DMS53 treated with DMSO at 0.1 percent for 48 hours (cell line): Measurements from ENCODE around the gene OGG1.
"Not testable (repeated sequence)": the region's sequence is repeated elsewhere in the genome, so short reads cannot be mapped to it uniquely, and the experiment has no call there.

Experiments used
- DNase-seq: peaks from one replicate; lab custom pipeline; 2025; ENCODE audit not compliant: unreplicated experiment; lab: John Stamatoyannopoulos, UW

OGG1 gene

GRCh38 chr3:9761919-9762318, 12.2 kb downstream of the OGG1 start:
- no peak for DNase-seq

GRCh38 chr3:9762871-9763270, 13.1 kb downstream of the OGG1 start:
- no peak for DNase-seq

GRCh38 chr3:9765865-9766264, 16.1 kb downstream of the OGG1 start:
- DNase-seq, result no peak

- no peak for DNase-seq
These were observed 17.7 kb downstream of the OGG1 start for GRCh38 chr3:9767418-9767817.

- no peak for DNase-seq
These were observed 18.5 kb downstream of the OGG1 start for GRCh38 chr3:9768141-9768775.

- DNase-seq, result no peak
These were observed 19.3 kb downstream of the OGG1 start for GRCh38 chr3:9769012-9769411.

- peak; percentile 1 for DNase-seq
These were observed 19.9 kb downstream of the OGG1 start, which contains the start of gene CAMK1 for GRCh38 chr3:9769426-9770275. CAMK1 (minus strand) TSS chr3:9769947; CDS start chr3:9767749, 2,198 bp downstream.

- no peak for DNase-seq
These were observed 20.6 kb downstream of the OGG1 start for GRCh38 chr3:9770276-9770812.

GRCh38 chr3:9771007-9771406, 21.3 kb downstream of the OGG1 start:
- not testable (repeated sequence) for DNase-seq

- DNase-seq, result no peak
These were observed 27.3 kb downstream of the OGG1 start for GRCh38 chr3:9776896-9777693.

- DNase-seq, result no peak
These were observed 27.9 kb downstream of the OGG1 start for GRCh38 chr3:9777694-9778021.

GRCh38 chr3:9778143-9779074, 28.7 kb downstream of the OGG1 start:
- DNase-seq, result no peak

- DNase-seq, result no peak
These were observed 29.4 kb downstream of the OGG1 start for GRCh38 chr3:9779075-9779593.

- DNase-seq, result no peak
These were observed 30.1 kb downstream of the OGG1 start for GRCh38 chr3:9779721-9780457.

GRCh38 chr3:9780458-9780812, 30.7 kb downstream of the OGG1 start:
- no peak for DNase-seq

- DNase-seq, result no peak
These were observed 31.2 kb downstream of the OGG1 start for GRCh38 chr3:9780910-9781309.

- DNase-seq, result no peak
These were observed 31.8 kb downstream of the OGG1 start for GRCh38 chr3:9781551-9781950.

- no peak for DNase-seq
These were observed 32.3 kb downstream of the OGG1 start for GRCh38 chr3:9781978-9782603.

GRCh38 chr3:9782770-9783169, 33.0 kb downstream of the OGG1 start:
- no peak for DNase-seq
